ENCODE data around the gene MPPED1. TPM values are rescaled to one million over a fixed set of nuclear protein-coding genes. Genes with fewer than 3 reads are reported as not detected.

Gene MPPED1
- total RNA-seq, 3 donors from 2014 or later = 0.17 TPM; not detected in 2

DNA sequence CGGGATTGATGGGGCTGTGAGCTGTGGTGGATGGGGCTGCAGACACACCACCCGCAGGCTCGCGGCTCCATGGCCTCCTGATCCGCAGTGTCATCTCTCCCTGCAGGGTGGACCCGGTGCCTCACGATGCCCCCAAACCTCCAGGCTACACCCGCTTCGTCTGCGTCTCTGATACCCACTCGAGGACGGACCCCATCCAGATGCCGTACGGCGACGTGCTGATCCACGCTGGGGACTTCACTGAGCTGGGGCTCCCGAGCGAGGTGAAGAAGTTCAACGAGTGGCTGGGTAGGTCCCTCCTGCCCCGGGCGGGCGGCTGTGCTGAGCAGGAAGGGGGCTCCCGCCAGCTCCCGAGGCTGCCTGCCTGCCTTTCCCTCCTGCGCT is 23.1 kb downstream of the MPPED1 start:
- no peaks in the 10 kb centered on the region for H3K9me3 ChIP-seq
- TF ChIP-seq, protein P1, sequence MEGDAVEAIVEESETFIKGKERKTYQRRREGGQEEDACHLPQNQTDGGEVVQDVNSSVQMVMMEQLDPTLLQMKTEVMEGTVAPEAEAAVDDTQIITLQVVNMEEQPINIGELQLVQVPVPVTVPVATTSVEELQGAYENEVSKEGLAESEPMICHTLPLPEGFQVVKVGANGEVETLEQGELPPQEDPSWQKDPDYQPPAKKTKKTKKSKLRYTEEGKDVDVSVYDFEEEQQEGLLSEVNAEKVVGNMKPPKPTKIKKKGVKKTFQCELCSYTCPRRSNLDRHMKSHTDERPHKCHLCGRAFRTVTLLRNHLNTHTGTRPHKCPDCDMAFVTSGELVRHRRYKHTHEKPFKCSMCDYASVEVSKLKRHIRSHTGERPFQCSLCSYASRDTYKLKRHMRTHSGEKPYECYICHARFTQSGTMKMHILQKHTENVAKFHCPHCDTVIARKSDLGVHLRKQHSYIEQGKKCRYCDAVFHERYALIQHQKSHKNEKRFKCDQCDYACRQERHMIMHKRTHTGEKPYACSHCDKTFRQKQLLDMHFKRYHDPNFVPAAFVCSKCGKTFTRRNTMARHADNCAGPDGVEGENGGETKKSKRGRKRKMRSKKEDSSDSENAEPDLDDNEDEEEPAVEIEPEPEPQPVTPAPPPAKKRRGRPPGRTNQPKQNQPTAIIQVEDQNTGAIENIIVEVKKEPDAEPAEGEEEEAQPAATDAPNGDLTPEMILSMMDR (IDR thresholded peaks at IDR 0.05) = no peak
- H3K4me3 ChIP-seq = no peak overlapping the region
- ATAC-seq (no peak), DNase-seq (no peak)
- no peaks in the 10 kb centered on the region for H3K4me1 ChIP-seq (ENCODE audit: low read depth)
- intact Hi-C loops (cut with DNase I, micrococcal nuclease) = no loop called here
- H3K36me3 ChIP-seq (ENCODE audit: low read depth) = no peaks in the 10 kb centered on the region

DNA sequence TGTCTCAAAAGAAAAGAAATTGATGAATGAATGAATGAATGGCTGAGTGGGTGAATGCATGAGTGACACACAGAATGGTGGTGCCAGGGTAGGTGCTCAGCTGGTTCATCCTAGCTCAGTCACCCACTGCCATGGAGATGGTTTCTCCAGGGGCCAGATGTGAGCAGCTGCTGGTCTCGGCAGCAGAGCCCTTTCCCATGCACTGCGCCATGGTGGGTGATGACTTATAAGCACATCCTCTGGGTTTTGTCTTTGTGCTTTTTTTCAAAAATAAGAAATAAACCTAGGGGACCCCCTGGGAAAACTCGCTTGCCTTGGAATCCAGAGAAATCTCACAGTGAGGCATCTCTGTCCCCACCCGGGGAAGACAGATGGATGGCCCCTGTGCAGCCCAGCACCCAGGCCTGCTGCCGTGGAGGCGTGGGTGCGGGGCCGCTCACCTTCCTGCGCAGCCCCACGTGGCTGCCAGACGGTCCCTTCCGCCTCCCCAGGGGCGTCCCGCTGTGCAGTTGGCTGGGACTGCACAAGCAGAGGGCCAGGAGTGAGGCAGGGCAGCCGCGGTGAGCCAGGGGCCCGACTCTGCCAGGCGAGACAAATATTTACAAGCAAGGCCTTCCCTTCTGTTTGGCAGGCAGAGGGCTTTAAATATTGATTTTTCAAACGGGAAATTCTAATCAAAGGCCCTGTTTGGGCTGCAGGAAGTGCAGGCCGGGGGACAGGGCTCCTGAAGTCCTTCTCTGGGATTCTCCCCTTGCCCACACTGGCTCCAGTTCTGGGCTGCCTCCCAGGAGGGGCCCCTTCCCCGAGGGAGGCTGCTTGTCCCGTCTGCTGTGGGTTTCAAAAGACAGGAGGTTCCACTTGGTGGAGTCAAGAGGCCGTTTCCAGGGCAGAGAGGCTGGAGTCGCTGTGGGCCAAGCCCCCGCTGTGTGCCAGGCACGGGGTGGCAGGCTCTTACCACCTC is 24.3 kb downstream of the MPPED1 start:
- Histone ChIP-seq H3K36me3 (ENCODE audit: low read depth) (no peaks in the 10 kb centered on the region), H3K9me3 (no peaks in the 10 kb centered on the region), H3K4me1 (ENCODE audit: low read depth) (no peaks in the 10 kb centered on the region), H3K4me3 (no peak overlapping the region)
- TF ChIP-seq, protein P1 (IDR thresholded peaks at IDR 0.05) = no peak
- ATAC-seq (peak; percentile 13), DNase-seq (no peak)
- intact Hi-C loops (cut with DNase I, micrococcal nuclease) = no loop called here

GRCh38 chr22:43436868-43437267 is 25.1 kb downstream of the MPPED1 start:
- no peaks in the 10 kb centered on the region for H3K36me3 ChIP-seq (ENCODE audit: low read depth)
- H3K4me3 ChIP-seq = no peak overlapping the region
- TF ChIP-seq, protein P1 (IDR thresholded peaks at IDR 0.05) = no peak
- H3K9me3 ChIP-seq = no peaks in the 10 kb centered on the region
- intact Hi-C loops (cut with DNase I, micrococcal nuclease) = no loop called here
- H3K4me1 ChIP-seq (ENCODE audit: low read depth) = no peaks in the 10 kb centered on the region
- ATAC-seq (no peak), DNase-seq (no peak)

DNA sequence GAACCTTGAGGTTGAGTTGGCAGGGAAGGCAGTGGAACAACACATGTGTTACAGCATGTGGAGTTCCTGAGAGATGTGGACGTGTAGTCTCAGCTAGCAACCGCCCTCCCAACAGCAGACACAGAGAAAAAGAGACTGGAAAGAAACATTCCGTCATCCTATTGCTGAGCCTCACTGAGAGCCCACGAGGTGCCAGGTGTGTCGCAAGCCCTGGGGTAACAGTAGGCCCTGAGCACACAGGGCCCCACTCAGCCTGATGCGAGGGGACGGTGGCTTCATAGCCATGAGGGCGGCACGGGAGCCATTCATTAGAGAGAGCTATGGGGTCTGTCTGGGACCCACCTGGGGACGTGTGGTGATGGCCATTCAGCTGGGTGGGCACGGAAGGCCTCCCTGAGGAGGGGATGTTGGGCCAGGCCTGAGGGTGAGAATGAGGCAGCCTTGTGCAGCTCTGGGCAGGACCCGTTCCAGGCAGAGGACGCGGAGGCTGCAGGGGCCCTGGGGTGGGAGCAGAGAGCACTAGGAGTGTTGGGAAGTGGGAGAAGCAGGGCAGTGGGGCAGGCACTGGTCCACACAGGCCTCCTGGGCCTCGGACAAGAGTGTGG is 26.2 kb downstream of the MPPED1 start:
- Histone ChIP-seq H3K4me1 (ENCODE audit: low read depth) (no peaks in the 10 kb centered on the region), H3K36me3 (ENCODE audit: low read depth) (no peaks in the 10 kb centered on the region), H3K4me3 (no peak overlapping the region), H3K9me3 (no peaks in the 10 kb centered on the region)
- intact Hi-C loops (cut with DNase I, micrococcal nuclease) = no loop called here
- TF ChIP-seq, protein P1 (IDR thresholded peaks at IDR 0.05) = no peak
- ATAC-seq (no peak), DNase-seq (no peak)

GRCh38 chr22:43438666-43439347 is 27.0 kb downstream of the MPPED1 start:
- intact Hi-C loops (cut with DNase I, micrococcal nuclease) = no loop called here
- ATAC-seq (no peak), DNase-seq (no peak)
- H3K4me1 ChIP-seq (ENCODE audit: low read depth) = no peaks in the 10 kb centered on the region
- H3K4me3 ChIP-seq = no peak overlapping the region
- H3K36me3 ChIP-seq (ENCODE audit: low read depth) = no peaks in the 10 kb centered on the region
- H3K9me3 ChIP-seq = no peaks in the 10 kb centered on the region
- TF ChIP-seq, protein P1 (IDR thresholded peaks at IDR 0.05) = no peak
